HG03103 (cell line): ENCODE measurements around the gene TFEB.

ENCODE experiments used
- ATAC-seq: cut with Tn5 transposase; IDR thresholded peaks from one replicate; pipeline ENCODE4 v1.9.1; 2021; ENCODE audit warnings: low read depth; ENCODE audit not compliant: unreplicated experiment

The TFEB gene

DNA sequence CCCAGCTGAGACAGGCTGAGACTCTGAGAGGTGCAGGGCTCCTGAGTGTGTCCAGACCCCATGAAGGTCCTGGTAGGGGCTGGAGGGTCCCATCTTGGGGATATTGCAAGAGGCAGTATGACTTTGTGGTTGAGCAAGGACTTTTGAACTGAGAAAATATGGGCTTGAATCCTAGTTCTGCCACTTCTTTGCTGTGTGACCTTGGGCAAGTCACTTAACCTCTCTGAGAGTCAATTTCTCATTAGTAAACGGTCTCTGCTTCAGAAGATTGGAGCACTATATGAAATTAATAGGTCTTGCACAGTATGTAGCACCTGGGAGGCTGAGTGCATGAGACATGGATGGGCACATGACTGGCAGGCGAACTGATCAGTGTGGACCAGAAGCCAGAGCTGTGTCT, 42.7 kb downstream of the TFEB start:
- ATAC-seq, result no peak

DNA sequence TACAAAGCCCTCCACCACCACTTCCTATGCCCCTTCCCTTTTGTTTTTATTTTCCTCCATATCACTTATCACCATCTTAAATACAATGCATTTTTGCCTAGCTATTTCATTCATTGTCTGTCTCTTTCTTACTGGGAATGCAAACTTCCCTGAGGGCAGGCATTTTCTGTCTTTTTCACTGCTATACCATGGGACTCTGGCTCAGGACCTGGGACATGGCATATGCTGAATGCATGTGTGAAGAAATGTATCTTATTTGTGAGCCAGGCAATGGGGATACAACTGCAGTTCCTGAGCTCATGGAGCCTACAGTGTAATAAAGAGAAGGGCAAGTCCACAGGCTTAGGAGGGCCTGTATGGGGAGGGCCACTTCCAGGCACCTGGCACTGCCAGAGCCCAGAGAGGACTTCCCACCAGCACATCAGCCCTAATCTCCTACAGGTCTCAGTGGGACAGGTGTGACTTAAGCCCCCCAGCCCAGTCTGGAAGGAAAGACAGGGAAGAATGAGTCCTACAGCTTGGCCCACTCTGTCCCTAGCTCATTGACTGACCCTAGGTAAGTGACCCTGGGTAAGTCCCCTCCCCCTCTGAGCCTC, 43.2 kb downstream of the TFEB start:
- no peak for ATAC-seq

DNA sequence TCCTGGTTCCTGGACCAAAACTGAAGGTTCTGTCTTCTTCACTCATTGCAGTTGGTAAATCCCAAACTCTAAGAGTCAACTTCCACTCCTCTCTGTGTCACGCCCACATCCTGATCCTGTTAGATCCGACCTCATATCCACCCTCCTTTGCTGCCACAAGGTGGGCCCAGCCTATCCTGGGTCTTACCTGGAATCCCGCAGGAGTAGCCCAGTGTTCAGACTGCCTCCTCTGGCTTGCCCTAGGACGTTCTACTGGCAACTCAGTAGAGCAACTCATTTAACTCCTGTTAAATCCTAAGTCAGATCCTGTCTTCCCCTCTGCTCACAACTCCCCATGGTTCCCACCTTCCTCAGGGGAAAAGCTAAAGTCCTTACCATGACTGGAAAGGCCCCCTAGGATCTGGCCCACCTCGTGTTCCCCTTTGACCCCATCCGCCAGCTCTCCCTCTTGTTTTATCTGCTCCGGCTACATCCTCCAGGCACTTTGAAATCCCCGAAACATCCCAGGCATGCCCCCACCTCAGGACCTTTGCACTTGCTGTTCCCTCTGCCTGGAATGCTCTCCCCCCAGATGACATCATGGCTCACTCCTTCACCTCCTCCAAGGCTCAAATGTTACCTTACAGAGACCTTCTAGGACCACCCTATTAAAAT, 43.9 kb downstream of the TFEB start:
- ATAC-seq, result no peak

DNA sequence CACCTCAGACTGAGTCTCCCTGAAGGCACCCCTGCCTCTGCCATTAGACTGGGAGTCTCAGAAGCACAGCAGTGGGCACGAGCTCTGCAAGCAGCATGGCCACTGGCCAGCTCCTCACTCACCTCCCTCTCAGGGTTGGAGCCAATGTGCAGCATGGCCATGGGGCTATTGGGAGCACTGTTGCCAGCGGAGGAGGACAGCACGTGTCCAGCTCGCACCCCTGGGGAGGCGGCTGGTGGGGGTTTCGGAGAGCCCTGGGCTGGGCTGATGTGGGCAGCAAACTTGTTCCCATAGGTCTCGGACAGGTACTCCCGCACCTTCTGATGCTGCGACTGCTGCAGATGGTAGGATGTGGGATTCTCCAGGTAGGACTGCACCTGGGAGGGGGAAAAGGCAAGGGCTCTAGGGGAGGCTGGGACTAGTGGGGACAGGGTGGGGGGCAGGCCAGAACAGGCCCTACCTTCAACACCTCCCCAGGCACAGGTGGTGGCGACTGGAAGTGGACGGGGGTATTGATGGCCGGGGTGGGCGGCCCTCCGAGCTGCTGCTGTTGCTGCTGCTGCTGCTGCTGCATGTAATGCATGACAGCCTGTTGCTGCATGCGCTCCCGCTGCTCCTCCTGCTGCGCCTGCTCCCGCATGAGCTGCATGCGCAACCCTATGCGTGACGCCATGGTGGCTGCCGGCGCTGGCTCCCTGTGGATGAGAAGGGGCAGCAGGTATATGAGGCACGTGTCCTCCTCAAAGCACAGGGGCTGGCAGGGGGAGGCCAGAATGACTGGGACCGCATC, 44.7 kb downstream of the TFEB start:
- no peak for ATAC-seq

DNA sequence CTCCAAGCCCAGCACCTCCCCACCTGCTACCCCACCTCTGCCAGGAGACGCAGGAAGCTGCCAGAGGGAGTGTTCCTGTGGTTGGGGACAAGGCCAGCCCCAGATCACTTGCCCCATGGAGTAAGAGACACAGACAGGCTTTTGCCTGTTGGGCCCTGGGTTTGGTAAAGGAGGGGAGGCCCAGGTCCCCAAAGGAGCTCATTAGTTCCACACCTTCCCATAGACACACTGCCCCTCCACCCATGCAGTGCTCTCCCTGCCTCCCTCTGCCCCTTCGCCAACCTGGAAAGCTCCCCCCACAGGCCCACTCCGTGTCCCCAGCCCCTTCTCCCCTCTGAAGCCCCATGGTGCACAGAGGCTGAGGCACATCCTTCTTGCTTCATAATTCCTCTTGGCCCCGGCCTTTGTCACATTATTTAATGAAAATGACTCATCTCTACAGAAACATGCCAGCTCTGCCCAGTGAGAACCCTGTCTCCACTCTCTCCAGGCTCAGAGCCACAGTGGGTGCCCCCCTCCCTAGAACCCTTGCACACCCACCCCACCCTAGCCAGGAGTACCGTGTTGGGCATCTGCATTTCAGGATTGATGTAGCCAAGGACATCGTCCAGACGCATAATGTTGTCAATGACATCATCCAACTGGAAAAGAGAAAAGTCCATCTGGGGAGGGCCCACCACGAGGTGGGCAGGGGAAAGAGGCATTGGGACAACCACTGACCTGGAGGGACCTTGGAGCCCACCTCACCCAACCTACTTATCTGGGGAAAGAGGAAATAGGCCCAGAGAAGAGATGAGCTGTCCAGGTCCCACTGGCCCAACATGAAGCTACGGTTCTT, 46.0 kb downstream of the TFEB start:
- ATAC-seq, result no peak

DNA sequence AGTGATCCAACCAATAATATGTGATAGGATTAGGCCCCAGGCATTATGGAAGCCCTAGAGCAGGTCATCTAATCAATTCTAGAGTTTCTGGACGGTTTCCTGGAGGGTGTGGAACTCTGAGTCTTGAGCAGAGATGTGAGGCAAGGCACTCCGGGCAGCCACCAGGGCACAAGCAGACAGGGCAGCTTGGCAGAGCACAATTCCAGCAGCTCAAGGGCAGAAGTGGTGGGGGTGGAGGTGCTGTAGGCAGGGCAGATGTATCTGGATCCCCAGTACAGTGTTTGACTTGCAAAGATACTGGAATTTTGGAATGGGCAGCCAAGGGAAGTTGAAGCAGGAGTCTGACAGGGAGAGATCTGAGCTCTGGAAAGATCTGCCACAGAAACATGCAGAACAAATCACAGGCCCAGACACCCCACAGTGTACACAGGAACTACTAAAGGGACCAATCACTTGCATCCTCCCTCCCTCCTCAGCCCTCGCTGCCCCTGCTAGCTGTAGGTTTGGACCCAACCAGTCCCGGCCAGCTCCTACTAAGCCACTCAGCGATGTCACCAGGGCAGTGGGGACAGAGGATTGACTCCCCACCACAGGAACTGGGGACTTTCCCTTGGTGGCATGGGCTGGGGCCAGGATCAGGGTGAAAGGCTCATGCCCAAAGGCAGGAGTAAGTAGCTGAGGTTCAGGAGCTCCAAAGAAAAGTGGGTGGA, 47.0 kb downstream of the TFEB start:
- ATAC-seq, result no peak

DNA sequence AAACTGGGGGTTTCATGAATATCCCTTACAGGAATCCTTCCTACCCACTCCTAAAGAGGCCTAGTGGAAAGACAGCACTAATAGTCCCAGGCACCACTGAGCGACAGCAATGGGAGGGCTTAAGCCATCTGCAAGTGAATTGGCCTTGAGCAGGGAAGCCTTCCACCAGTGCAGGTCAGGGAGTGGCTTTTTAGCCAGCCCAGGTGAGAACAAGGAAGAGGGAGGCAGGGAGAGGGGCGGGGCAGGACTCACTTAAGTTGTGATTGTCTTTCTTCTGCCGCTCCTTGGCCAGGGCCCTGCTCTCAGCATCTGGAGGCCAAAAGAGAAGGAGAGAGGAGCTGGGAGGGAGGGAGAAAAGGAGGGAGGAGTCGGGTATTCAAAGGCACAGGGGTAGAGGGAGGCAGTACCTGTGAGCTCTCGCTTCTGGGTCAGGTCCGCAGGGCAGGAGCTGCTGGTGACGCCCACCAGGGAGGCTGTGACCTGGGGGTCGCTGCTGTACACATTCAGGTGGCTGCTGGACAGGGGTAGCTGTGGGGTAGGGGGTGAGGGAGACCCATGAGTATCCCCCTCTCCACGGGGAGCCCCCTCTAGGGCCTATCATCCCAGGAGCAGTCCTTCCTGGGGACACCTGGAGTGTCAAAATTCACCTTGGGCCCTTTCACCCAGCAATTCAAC, 47.8 kb downstream of the TFEB start:
- no peak for ATAC-seq

DNA sequence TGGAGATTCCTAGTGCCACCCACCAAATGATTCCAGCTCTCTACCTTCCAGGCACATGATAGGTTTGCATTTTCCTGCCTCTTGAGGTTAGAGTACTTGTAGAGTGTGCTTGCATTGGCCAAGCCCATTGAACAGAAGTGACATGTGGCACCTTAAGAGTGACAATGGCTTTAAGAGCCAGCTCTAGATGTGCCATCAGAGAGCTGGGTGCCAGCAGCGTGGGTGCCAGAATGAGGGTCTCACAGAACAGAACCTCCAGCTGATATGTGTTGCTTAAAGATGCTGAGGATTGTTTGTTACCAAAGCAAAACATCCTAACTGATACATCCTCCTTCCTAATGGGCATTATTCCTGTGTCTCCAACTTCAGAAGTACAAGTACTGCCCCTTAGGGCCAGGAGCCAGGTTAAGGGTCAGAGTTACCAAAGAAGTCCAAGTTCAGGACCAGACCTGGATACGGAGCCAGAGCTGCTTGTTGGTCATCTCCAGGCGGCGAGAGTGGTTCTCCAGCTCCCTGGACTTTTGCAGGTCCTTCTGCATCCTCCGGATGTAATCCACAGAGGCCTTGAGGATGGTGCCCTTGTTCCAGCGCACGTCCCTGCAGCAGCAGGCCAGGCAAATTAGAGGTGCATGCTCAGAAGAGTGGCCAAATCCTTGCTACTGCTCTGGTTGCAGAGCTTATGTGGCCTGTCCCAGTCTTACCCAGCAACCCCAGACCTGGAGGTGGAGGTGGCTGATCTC, 49.6 kb downstream of the TFEB start:
- no peak for ATAC-seq

DNA sequence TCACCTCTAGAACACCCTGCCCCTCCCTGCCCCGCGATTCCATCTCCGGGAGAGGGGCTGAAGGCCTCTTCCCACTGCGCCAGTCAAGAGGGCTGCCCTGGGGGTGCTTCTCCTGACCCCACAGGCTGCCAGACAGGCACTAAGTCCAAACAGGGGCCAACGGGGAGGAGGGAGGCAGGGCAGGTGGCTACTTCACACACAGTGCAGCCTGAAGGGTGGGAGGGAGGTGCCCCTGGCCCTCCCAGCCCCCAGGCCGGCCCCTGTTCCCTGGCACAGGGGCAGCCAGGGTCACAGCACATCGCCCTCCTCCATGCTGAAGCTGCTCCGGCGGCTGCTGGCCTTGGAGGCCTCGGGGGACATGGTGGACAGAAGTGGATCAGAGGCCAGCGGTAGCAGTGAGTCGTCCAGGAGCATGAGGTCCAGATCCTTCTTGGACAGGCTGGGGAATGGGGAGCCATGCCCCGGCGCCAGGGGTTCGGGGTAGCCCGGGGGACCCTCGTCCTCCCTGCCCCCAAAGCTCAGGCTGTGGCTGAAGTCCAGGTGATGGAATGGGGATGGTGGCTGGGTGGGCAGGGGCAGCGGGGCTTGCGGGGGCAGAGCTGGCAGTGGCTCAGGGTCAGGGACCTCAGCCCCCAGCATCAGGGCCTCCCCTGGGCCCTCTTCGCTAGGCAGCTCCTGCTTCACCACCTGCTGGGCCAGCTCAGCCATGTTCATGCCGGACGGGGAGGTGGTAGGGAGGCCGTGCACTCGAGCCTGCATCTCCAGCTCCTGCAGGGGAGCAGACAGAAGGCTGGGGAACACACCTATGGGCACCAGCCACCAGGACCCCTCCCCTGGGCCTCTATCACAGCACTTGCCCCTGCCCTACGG, 50.9 kb downstream of the TFEB start:
- no peak for ATAC-seq

DNA sequence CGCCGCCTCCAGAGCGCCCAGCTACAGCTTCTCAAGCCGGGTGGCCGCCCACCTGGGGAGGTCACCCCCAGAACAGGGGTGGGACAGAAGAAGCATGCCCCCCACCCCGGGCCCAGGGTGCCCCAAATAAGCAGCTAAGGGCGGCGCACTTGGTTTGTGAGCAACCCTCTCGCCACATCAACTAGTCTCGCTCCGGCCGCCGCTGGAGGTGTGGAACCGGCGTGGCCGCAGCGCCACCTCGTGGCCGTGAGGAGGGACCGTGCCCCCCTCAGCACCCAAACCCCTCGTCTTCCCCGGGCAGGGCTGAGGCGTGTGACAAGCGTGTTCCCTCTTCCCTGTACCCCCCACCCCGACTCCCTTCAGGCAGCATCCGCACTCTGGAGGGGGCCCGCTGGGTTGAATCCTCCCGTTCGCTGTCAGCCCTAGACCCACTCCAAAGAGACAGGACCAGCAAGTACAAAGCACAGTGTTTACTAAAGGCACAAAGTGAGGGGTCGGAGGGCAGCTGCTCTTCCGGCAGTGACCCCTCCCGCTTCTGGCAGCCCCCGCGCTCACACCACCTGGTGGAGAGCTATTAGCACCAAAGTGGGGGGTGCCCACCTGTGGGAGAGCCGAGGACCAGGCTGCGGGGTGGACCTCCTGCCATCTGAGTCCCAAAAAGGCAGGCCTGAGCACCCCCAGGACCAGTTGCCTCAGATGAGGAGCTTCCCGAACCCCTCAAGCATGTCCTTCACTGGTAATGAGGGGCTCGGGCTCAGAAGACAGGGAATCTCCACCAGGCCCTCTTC, 51.7 kb downstream of the TFEB start:
- ATAC-seq, result no peak

DNA sequence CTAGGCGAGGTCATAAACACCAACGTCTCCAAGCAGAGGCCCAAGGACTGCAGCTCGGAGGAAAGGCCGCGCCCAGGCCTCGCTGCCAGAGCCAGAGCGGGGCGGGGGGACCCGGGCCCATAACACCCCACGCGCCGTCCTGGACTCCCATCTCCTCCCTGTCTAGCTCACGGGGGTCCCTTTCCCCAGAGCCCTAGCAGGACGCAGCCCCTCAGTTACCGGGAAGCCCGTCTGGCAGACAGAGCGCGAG, 52.2 kb downstream of the TFEB start:
- ATAC-seq, result no peak

DNA sequence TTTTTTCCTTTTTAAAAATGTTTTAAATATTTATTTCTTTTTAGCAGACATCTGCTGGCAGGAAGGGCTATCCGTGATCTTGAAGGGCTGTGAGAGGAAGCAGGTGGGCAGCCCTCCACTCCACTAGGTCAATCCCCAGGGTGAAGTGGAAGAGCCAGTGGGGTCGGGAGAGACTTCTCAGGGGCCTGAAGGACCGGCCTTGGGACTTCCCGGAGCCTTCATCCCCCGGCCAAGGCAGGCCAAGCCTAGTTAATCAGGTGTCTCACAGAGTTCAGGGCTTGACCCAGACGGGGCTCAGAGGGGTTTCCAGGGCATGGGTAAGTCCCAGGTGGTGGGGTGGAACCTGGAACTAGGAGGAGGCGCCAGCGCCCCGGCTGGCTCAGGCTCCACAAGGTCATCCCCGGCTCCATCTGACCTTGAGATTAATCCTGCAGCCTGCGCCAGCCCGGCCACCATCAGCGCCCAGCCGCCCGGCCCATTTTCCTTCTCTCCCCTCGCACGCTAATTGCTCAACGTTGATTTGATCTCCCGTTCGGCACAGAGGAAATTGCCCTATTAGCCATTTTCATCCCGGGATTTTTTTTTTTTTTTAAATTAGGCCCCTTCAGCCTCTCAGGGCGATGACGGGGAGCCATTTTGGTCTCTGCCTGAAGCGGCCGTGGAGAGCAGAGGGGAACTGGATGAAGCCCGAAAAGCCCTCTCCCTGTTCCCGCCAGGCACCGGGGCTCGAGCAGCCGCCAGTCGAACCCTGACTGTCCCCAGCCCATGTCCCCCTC, 52.7 kb downstream of the TFEB start:
- ATAC-seq, result no peak

DNA sequence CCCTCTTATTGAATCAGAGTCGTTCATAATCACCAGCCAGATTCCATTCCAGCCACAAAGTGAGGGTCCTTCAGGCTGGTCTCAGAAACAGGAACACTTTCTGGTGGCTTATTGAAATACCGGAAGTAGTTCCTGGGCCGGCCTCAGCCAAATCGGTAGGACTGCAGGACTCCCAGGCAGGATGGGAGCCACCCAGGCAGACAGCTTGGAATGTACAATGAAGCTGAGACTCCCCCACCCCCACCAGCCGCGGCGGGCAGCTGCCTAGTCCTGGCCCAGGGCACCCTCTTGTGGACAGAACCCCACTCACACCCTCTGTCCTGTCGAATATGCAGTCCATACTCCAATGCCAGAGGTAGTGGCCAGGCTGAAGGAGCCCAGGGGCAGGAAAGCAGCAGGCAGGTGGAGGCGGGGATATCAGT, 53.3 kb downstream of the TFEB start:
- ATAC-seq, result no peak

DNA sequence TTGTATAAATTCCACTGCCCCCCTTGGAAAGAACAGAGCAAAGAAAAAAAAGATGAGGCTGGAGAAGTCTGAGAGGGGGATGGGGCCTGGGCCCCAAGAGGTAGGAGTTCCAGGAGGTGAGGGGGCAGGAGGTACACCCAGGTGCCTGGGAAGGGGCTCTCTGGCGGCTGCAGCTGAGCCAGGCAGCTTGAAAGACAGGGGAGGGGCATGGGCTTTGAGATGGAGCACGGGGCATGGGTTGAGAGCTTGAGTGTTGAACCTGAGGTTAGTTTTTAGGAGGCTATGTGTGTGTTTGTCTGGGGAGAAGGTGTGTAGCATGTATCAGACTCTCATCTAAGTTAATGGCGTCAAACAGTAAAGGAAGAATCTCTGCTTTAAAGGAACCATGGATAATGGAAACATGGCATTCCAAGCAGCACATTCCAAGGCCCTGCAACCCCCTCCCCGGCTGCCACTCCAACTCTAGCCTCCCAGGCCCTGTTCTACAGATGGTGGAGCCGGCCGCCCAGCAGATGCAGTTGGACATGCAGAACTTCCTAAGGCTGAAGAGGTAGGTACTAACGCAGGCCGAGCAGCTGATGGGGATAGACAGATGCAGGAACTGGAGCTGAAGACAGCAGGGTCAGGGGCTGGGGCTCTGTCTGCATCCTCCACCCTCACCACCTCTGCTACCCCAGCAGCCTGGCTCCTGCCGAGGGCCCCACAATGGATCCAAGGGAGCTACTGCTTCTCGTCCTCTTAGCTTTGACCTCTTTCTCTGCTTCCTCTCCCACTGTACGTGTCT, 55.0 kb downstream of the TFEB start:
- ATAC-seq, result no peak

DNA sequence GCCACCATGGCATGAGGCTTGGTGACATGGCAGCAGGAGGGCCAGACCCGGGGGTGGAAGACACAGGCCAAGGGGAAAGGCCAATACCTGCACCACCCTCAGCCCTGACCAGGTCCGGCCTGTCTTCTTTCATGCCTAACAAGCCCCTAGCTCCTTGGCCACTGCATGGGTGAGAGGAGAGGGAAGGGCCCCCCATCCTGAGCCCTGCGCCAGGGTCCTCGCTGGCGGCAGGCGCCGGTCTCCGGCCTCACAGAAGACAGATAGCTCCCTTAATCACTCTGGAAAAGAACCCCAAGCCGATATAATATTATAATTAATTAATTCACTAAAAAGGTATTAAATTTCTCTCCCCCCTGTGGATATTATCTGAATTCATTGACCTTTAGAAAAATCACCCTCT, 55.7 kb downstream of the TFEB start:
- ATAC-seq, result no peak

DNA sequence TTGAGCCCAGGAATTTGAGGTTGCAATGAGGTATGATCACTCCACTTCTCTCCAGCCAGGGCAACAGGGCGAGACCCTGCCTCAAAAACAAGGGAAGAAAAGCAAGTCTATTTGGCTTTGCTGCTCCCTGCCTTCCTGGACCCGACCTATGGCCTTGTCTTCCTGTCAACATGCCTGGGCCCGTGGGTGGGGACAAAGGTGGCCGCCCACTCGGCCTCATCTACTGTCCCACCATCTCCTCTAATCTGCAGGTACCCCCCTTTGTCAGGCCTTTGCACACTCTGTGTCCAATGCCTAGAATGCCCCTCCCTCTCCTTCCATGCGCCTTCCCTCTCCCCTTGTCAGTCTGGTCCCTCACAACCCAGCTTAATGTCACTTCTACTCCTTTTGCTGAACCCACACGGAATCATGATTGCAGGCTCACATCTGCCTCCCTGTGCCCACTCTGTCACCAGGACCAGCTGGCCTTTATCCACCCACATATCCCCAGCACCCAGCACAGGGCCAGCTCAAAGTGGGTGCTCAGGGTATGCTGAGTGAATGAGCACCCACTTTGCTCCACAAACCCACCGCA, 56.8 kb downstream of the TFEB start:
- no peak for ATAC-seq
